Measurements from ENCODE around the gene MKNK2.

DNA sequence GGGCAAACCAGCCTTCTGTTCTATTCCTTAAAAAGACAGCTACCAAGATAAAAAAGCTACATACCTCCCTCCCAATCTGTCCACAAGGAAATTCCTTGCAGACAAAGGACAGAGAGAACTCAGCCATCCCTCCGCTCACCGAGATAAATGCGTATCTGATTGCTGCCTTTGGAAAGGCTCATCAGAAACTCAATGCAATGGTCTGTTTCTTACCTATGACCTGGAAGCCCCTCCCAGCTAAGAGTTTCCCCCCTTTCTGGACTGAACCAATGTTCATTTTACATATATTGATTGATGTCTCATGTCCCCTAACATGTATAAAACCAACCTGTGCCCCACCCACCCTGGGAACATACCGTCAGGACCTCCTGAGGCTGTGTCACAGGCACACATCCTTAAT, 47.2 kb downstream of the MKNK2 start:
- TF ChIP-seq, protein P1, sequence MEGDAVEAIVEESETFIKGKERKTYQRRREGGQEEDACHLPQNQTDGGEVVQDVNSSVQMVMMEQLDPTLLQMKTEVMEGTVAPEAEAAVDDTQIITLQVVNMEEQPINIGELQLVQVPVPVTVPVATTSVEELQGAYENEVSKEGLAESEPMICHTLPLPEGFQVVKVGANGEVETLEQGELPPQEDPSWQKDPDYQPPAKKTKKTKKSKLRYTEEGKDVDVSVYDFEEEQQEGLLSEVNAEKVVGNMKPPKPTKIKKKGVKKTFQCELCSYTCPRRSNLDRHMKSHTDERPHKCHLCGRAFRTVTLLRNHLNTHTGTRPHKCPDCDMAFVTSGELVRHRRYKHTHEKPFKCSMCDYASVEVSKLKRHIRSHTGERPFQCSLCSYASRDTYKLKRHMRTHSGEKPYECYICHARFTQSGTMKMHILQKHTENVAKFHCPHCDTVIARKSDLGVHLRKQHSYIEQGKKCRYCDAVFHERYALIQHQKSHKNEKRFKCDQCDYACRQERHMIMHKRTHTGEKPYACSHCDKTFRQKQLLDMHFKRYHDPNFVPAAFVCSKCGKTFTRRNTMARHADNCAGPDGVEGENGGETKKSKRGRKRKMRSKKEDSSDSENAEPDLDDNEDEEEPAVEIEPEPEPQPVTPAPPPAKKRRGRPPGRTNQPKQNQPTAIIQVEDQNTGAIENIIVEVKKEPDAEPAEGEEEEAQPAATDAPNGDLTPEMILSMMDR (IDR thresholded peaks at IDR 0.05), result no peak
- no peak for TF ChIP-seq POLR2A (IDR thresholded peaks at IDR 0.05; ENCODE audit: low read depth)
- TF ChIP-seq EP300 (IDR thresholded peaks at IDR 0.05), result no peak
- TF ChIP-seq POLR2AphosphoS5 (IDR thresholded peaks at IDR 0.05), result peak in 1 of 2 donors; percentile 16
